GM21447 (cell line): ENCODE data around the gene L3MBTL1.

Experiments used
- ATAC-seq: cut with Tn5 transposase; IDR thresholded peaks from one replicate; pipeline ENCODE4 v1.9.1; 2021; ENCODE audit not compliant: unreplicated experiment

Gene L3MBTL1

GRCh38 chr20:43534791-43535350 lies 27.4 kb downstream of the L3MBTL1 start:
- ATAC-seq, result no peak

- no peak for ATAC-seq
These were observed 28.0 kb downstream of the L3MBTL1 start for GRCh38 chr20:43535370-43536004.

GRCh38 chr20:43536041-43536816 lies 28.7 kb downstream of the L3MBTL1 start:
- ATAC-seq, result no peak

- no peak for ATAC-seq
These were observed 29.4 kb downstream of the L3MBTL1 start for GRCh38 chr20:43536817-43537440.

GRCh38 chr20:43537921-43538877 lies 30.7 kb downstream of the L3MBTL1 start:
- no peak for ATAC-seq

- ATAC-seq, result no peak
These were observed 31.6 kb downstream of the L3MBTL1 start for GRCh38 chr20:43538878-43539700.

- no peak for ATAC-seq
These were observed 32.6 kb downstream of the L3MBTL1 start for GRCh38 chr20:43539975-43540672.

GRCh38 chr20:43540673-43541060 lies 33.2 kb downstream of the L3MBTL1 start:
- no peak for ATAC-seq

- no peak for ATAC-seq
These were observed 33.7 kb downstream of the L3MBTL1 start for GRCh38 chr20:43541214-43541613.

GRCh38 chr20:43542161-43542560 lies 34.7 kb downstream of the L3MBTL1 start:
- ATAC-seq, result no peak

GRCh38 chr20:43542674-43543073 lies 35.2 kb downstream of the L3MBTL1 start:
- no peak for ATAC-seq

GRCh38 chr20:43543138-43543537 lies 35.6 kb downstream of the L3MBTL1 start:
- no peak for ATAC-seq

GRCh38 chr20:43544501-43544900 lies 37.0 kb downstream of the L3MBTL1 start:
- no peak for ATAC-seq

GRCh38 chr20:43545837-43546578 lies 38.5 kb downstream of the L3MBTL1 start:
- ATAC-seq, result no peak

GRCh38 chr20:43548273-43548880 lies 40.9 kb downstream of the L3MBTL1 start:
- ATAC-seq, result no peak

- ATAC-seq, result no peak
These were observed 42.0 kb downstream of the L3MBTL1 start for GRCh38 chr20:43549416-43550065.

- ATAC-seq, result no peak
These were observed 43.0 kb downstream of the L3MBTL1 start for GRCh38 chr20:43550456-43550855.

GRCh38 chr20:43554369-43554768 lies 46.9 kb downstream of the L3MBTL1 start:
- ATAC-seq, result no peak
